ENCODE measurements around the gene AFF1.
A peak's percentile ranks its signal among the peaks of the same experiment; 100 is the strongest.

GRCh38 chr4:87150498-87151261, 215.9 kb downstream of the AFF1 start:
- TF ChIP-seq CTCF (IDR thresholded peaks at IDR 0.05) (peak; percentile 69 to 93 (median 90)), POLR2A (IDR thresholded peaks at IDR 0.05) (no peak)

All from thyroid gland (tissue), 4 donors.